Uterus (tissue), 4 donors: ENCODE measurements around the gene UPK1B. TPM values are rescaled to one million over a fixed set of nuclear protein-coding genes. Genes with fewer than 3 reads are reported as not detected.

ENCODE experiments used
- DNase-seq, 2 donors: peaks; one replicate each; pipeline ENCODE4 v3.0.0-alpha.2; 2019 to 2020
- H3K27ac ChIP-seq, 2 donors: fragments of 200-600 bp; sonication (generic); 1 replicate in 1 of 2; 2 replicates in 1 of 2; pipeline ENCODE4 v1.5.1; 2016 to 2018
- H3K27me3 ChIP-seq, 2 donors: fragments of 200-600 bp; sonication (generic); one replicate each; pipeline ENCODE4 v1.5.1; 2018 to 2019; ENCODE audit warnings: control low read depth in 1 of 2
- H3K36me3 ChIP-seq, 2 donors: fragments of 200-600 bp; sonication (generic); one replicate each; pipeline ENCODE4 v1.5.1; 2019; ENCODE audit warnings: control low read depth in 1 of 2
- H3K4me1 ChIP-seq, 2 donors: fragments of 200-600 bp; sonication (generic); one replicate each; pipeline ENCODE4 v1.5.1; 2018 to 2019; ENCODE audit warnings: control low read depth in 1 of 2
- H3K4me3 ChIP-seq, 2 donors: fragments of 200-600 bp; sonication (generic); 1 replicate in 1 of 2; 2 replicates in 1 of 2; pipeline ENCODE4 v1.5.1; 2018 to 2019; ENCODE audit warnings: mild to moderate bottlenecking in 1 of 2
- H3K9me3 ChIP-seq, 2 donors: fragments of 200-600 bp; sonication (generic); one replicate each; pipeline ENCODE4 v1.5.1; 2019; ENCODE audit warnings: control low read depth in 1 of 2
- POLR2A ChIP-seq, 2 donors: fragments of 450-650 bp; IDR thresholded peaks; one replicate each; pipeline ENCODE4 v1.6.1; 2016; ENCODE audit warnings: antibody characterized with exemption in 2 of 2, mild to moderate bottlenecking in 1 of 2, moderate library complexity in 1 of 2
- intact Hi-C: fragments of 100-400 bp; cut with DNase I; formaldehyde crosslinking; loops from one replicate; pipeline ENCODE4 v1.15.1; 2023; ENCODE audit warnings: low total_unique reads
- total RNA-seq, 4 donors: library from RNA; depleted of rRNA in 3 of 4; stranded (reverse); fragments of >200 nt in 3 of 4; gene quantifications; one replicate each; pipeline versions ENCODE4 v1.1.0 to v1.2.4, GENCODE V29; 2014 to 2023
- TF ChIP-seq, protein P1 (sequence below), 4 experiments: fragments of 200-600 bp in 2 of 4; fragments of 450-650 bp in 2 of 4; sonication (generic) in 2 of 4; IDR thresholded peaks; one replicate each; pipeline ENCODE4 v1.5.1; 2016 to 2019; ENCODE audit warnings: antibody characterized with exemption in 4 of 4, mild to moderate bottlenecking in 2 of 4, moderate library complexity in 1 of 4
- donor health status: DM: yes; HTN: yes; CAD: no.

The UPK1B gene
- total RNA-seq, 4 donors from 2014 or later = 0.30 TPM; not detected in 3

DNA sequence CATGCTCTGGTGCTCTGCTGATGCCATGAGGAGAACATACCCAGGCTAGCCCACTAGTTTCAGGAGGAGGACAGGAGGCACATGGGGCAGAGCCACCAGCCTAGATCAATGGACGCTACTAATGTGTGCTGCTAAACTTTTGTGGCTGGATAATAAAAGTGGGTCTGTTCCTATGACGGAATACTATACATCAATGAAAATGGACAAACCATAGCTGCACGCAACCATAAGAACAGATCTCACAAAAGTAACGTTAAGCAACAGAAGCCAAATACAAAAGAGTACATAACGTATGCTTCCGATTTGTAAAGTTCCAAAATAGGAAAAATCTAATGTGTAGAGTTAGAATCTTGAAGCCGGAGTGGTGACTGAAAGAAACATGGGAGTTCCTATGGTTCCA, 55.8 kb downstream of the UPK1B start:
- Histone ChIP-seq H3K27ac (no peak overlapping the region), H3K4me3 (no peak overlapping the region), H3K9me3 (no peaks in the 10 kb centered on the region), H3K4me1 (no peaks in the 10 kb centered on the region), H3K36me3 (no peaks in the 10 kb centered on the region), H3K27me3 (no peaks in the 10 kb centered on the region)
- DNase-seq = no peak
- intact Hi-C loops = no loop called here
- TF ChIP-seq, protein P1, sequence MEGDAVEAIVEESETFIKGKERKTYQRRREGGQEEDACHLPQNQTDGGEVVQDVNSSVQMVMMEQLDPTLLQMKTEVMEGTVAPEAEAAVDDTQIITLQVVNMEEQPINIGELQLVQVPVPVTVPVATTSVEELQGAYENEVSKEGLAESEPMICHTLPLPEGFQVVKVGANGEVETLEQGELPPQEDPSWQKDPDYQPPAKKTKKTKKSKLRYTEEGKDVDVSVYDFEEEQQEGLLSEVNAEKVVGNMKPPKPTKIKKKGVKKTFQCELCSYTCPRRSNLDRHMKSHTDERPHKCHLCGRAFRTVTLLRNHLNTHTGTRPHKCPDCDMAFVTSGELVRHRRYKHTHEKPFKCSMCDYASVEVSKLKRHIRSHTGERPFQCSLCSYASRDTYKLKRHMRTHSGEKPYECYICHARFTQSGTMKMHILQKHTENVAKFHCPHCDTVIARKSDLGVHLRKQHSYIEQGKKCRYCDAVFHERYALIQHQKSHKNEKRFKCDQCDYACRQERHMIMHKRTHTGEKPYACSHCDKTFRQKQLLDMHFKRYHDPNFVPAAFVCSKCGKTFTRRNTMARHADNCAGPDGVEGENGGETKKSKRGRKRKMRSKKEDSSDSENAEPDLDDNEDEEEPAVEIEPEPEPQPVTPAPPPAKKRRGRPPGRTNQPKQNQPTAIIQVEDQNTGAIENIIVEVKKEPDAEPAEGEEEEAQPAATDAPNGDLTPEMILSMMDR (IDR thresholded peaks at IDR 0.05) = no peak
- TF ChIP-seq POLR2A (IDR thresholded peaks at IDR 0.05) = no peak

DNA sequence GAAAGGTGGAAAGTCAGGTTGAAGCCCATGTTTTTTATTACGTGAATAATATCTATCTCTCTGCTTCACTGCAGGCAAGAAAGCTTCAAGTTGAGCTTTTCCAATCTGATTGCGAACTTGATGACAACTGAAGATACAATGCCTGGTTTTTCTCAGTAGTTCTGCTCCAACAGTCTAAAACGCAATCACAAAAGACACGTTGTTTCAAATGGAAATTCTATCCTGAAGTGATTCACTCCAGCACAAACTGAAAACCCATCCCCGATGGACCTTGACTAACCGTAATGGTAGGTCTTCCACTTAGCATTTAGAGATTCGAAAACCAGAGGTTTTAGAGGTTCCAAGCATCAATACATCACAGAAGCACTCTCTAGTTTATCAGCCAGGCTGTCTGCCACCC, 56.7 kb downstream of the UPK1B start:
- H3K27me3 ChIP-seq = no peaks in the 10 kb centered on the region
- no peaks in the 10 kb centered on the region for H3K9me3 ChIP-seq
- no peaks in the 10 kb centered on the region for H3K36me3 ChIP-seq
- no peak overlapping the region for H3K27ac ChIP-seq
- no peaks in the 10 kb centered on the region for H3K4me1 ChIP-seq
- no peak for DNase-seq
- TF ChIP-seq, protein P1 (IDR thresholded peaks at IDR 0.05) = no peak
- no peak for TF ChIP-seq POLR2A (IDR thresholded peaks at IDR 0.05)
- H3K4me3 ChIP-seq = no peak overlapping the region
- intact Hi-C loops = no loop called here

DNA sequence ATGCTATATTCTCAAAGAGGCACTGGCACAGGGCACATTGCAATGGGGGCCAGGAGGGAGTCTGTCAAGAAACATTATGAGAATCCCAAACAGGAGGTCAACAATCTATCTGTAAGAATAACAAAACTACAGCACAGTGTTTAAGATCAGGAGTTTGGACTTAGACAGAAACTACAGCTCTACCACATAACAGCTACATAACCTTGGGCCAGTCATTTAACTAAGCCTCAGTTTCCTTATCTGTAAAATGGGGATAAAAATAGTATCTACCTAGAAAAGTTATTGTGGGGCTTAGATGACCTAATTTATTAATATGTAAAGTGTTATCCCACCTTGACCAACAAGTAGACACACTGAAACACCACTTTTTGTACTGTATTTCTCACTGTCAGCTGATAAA, 57.3 kb downstream of the UPK1B start:
- Histone ChIP-seq H3K27me3 (no peaks in the 10 kb centered on the region), H3K4me1 (no peaks in the 10 kb centered on the region), H3K36me3 (no peaks in the 10 kb centered on the region), H3K4me3 (no peak overlapping the region), H3K27ac (no peak overlapping the region), H3K9me3 (no peaks in the 10 kb centered on the region)
- TF ChIP-seq POLR2A (IDR thresholded peaks at IDR 0.05) = no peak
- TF ChIP-seq, protein P1 (IDR thresholded peaks at IDR 0.05) = no peak
- intact Hi-C loops = no loop called here
- DNase-seq = no peak

DNA sequence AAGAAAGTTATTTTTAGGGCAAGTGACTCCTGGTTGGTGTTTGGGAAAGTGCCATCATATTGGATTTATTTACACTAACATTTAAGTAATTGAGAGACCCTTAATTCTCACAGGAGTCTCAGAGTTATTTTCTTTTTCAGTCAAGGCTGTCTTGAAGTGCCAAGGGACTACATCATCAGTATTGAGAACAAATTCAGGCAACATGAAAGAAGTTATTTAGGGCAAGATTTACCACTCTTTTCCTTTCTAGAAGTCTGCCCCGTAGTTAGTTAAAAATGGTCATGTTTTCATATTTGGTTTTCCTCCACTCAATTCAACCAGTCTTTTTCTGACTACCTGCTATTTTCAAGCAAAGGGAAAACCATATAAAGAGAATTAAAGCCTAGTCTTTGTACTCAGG, 61.2 kb downstream of the UPK1B start:
- Histone ChIP-seq H3K36me3 (no peaks in the 10 kb centered on the region), H3K27me3 (no peaks in the 10 kb centered on the region), H3K4me1 (peaks cover 0 to 3% of the 10 kb centered on the region in 2 donors), H3K27ac (no peak overlapping the region), H3K9me3 (no peaks in the 10 kb centered on the region), H3K4me3 (no peak overlapping the region)
- DNase-seq = no peak
- TF ChIP-seq POLR2A (IDR thresholded peaks at IDR 0.05) = no peak
- TF ChIP-seq, protein P1 (IDR thresholded peaks at IDR 0.05) = no peak
- intact Hi-C loops = no loop called here

DNA sequence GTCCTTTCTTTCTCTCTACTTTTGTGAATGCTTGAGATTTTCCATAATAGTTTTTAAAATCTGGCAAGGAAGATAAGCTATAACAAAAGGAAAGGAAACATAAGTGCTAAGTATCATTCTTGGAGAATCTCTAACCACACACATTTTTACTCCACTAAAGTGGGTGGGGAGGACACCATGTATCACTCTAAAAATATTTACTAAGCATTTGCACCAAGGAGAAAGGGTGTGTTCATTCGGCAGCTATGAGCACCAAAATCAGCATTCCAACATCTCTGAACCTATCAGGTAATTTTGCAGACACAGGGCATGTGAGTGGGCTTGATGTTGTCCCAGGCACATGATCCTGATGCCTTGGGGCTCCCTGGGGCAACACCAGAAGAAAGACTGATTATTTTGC, 61.8 kb downstream of the UPK1B start:
- Histone ChIP-seq H3K27ac (no peak overlapping the region), H3K4me3 (no peak overlapping the region), H3K27me3 (no peaks in the 10 kb centered on the region), H3K4me1 (peaks cover 0 to 3% of the 10 kb centered on the region in 2 donors), H3K36me3 (no peaks in the 10 kb centered on the region), H3K9me3 (no peaks in the 10 kb centered on the region)
- DNase-seq = no peak
- TF ChIP-seq POLR2A (IDR thresholded peaks at IDR 0.05) = no peak
- TF ChIP-seq, protein P1 (IDR thresholded peaks at IDR 0.05) = no peak
- intact Hi-C loops = no loop called here
